GM13976 (cell line): ENCODE data around the gene CTSE.
A peak's percentile ranks its signal among the peaks of the same experiment; 100 is the strongest.

ENCODE experiments used
- DNase-seq: peaks from one replicate; pipeline ENCODE4 v3.0.0; 2012; ENCODE audit warnings: low spot score
- in situ Hi-C: fragments of 300-500 bp; cut with MboI; formaldehyde crosslinking; loops from one replicate; pipeline ENCODE4 v1.12.0; 2022; ENCODE audit warnings: low sequenced_read_pairs, mixed read lengths, inconsistent platforms; ENCODE audit not compliant: unreplicated experiment
- TF ChIP-seq, protein P1 (sequence below): IDR thresholded peaks from 2 replicates; pipeline ENCODE4 v1.5.1; 2012; ENCODE audit warnings: borderline replicate concordance, mild to moderate bottlenecking; ENCODE audit not compliant: insufficient read depth; ENCODE audit errors: extremely low read depth, missing control alignments, control extremely low read depth

CTSE gene

DNA sequence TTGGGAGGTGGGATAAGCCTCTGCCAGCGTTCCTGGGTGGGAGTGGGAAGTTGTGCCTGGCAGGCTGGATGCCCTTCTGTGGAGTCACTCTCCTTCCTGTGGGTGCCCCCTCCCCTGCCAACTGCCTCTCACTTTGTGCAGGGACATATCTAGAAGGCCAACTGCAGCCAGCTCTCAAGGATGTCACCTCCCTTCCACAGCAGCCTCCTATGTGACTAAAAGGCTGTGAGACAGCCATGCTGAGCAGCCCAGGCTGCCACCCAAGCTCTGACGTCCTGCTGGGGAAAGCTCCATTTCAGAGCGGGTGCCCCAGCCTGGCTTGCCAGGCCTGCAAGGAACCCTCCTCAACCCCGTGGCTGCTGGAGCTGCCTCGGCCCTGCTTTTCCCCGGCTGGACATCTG lies 60.9 kb downstream of the CTSE start:
- in situ Hi-C loops: no loop called here
- DNase-seq: no peak
- TF ChIP-seq, protein P1, sequence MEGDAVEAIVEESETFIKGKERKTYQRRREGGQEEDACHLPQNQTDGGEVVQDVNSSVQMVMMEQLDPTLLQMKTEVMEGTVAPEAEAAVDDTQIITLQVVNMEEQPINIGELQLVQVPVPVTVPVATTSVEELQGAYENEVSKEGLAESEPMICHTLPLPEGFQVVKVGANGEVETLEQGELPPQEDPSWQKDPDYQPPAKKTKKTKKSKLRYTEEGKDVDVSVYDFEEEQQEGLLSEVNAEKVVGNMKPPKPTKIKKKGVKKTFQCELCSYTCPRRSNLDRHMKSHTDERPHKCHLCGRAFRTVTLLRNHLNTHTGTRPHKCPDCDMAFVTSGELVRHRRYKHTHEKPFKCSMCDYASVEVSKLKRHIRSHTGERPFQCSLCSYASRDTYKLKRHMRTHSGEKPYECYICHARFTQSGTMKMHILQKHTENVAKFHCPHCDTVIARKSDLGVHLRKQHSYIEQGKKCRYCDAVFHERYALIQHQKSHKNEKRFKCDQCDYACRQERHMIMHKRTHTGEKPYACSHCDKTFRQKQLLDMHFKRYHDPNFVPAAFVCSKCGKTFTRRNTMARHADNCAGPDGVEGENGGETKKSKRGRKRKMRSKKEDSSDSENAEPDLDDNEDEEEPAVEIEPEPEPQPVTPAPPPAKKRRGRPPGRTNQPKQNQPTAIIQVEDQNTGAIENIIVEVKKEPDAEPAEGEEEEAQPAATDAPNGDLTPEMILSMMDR: no peak

DNA sequence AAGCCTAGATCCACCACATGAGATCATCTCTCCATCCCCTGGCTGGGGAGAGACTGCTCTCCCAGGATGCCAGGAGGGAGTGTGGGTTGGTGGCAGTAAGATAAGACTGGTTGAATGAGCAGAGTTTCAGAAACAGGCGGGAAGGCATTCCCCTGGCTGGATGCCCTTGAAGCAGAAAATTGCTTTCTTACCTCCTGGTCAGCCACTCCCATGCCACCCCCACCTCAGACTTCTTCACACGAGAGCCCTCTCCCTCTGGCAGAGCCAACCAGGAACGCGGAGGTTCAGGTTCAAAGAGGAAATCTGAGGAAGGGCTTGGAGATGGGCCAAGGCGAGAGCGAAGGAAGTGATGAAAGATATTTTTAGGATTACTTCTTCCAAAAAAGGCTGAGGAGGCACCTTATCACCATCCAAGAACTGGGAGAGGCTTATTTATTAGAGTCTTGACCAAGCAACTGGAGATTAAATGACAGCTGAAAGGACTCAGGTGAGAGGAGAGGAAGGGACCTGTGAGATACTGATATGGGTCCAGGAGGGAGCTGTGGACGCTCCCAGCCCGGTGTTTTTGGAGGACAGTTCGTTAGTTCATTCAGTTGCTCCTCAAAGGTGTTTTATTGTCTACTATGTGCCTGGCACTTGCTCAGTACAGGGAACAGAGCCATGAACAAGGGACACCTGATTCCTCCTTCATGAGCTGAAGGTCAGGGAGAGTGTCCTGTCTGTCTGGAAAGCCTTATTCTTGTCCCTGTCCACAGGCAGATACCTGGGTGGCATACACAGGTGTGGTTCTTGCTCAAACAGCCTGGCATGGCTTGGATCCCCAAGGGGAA lies 61.5 kb downstream of the CTSE start:
- no peak for DNase-seq
- in situ Hi-C loops: no loop called here

DNA sequence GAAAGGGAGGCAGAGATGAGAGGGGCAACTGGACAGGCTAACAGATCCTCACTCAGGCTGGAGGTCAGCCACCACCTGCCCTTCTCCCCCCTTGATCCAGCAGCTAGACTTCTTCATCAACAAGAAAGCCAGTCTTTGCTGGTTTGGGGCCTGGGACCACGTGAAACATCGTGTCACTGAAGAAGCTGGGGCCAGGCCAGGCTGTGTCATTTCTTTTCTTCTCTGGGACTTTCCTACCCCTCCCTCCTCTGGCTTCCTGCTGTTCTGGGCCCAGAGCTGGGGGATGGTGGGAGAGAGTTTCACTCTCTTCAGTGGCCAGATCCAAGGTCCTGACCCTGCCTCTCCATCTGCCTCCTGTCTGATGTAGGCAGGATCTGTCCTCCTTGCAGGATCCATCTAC lies 62.3 kb downstream of the CTSE start:
- in situ Hi-C loops: no loop called here
- DNase-seq: peak; percentile 67
- TF ChIP-seq, protein P1: no peak

More for the DNA sequence above, 61.5 kb downstream of the CTSE start:
- TF ChIP-seq, protein P1: no peak

DNA sequence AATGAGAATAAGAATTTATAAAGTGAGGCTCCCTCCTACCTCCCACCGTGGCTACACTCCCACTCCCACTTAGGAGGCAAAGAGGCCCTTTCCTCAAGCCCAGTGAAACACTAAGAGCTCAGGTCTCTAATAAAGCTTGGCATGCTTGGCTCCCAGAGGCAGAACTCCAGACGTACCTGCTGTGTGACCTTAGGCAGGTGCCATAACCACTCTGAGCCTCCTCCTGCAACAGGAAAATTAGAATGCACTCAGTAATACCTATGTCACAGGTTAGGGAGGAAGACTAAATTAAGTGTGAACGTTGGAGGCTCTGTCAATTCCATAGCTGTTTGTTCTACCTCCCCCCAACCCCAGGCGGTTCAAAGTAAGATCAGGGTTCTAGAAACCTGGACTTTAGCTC lies 63.9 kb downstream of the CTSE start:
- no peak for DNase-seq
- TF ChIP-seq, protein P1: no peak
- in situ Hi-C loops: no loop called here
